ENCODE data around the gene CEP68. TPM values are rescaled to one million over a fixed set of nuclear protein-coding genes. Genes with fewer than 3 reads are reported as not detected.

The CEP68 gene, protein sequence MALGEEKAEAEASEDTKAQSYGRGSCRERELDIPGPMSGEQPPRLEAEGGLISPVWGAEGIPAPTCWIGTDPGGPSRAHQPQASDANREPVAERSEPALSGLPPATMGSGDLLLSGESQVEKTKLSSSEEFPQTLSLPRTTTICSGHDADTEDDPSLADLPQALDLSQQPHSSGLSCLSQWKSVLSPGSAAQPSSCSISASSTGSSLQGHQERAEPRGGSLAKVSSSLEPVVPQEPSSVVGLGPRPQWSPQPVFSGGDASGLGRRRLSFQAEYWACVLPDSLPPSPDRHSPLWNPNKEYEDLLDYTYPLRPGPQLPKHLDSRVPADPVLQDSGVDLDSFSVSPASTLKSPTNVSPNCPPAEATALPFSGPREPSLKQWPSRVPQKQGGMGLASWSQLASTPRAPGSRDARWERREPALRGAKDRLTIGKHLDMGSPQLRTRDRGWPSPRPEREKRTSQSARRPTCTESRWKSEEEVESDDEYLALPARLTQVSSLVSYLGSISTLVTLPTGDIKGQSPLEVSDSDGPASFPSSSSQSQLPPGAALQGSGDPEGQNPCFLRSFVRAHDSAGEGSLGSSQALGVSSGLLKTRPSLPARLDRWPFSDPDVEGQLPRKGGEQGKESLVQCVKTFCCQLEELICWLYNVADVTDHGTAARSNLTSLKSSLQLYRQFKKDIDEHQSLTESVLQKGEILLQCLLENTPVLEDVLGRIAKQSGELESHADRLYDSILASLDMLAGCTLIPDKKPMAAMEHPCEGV
- polyA plus RNA-seq (2011; rRNA removed) (5.8 and 11.7 TPM in 2 replicates), polyA minus RNA-seq (2011; rRNA and poly(A)+ RNA removed) (6.3 and 9.7 TPM in 2 replicates)

GRCh38 chr2:65056215-65057053, at the start of gene CEP68:
CEP68 (plus strand) TSS chr2:65056416; CDS start chr2:65069445, 13,029 bp downstream.
- TF ChIP-seq, protein P1, sequence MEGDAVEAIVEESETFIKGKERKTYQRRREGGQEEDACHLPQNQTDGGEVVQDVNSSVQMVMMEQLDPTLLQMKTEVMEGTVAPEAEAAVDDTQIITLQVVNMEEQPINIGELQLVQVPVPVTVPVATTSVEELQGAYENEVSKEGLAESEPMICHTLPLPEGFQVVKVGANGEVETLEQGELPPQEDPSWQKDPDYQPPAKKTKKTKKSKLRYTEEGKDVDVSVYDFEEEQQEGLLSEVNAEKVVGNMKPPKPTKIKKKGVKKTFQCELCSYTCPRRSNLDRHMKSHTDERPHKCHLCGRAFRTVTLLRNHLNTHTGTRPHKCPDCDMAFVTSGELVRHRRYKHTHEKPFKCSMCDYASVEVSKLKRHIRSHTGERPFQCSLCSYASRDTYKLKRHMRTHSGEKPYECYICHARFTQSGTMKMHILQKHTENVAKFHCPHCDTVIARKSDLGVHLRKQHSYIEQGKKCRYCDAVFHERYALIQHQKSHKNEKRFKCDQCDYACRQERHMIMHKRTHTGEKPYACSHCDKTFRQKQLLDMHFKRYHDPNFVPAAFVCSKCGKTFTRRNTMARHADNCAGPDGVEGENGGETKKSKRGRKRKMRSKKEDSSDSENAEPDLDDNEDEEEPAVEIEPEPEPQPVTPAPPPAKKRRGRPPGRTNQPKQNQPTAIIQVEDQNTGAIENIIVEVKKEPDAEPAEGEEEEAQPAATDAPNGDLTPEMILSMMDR (IDR thresholded peaks at IDR 0.05; ENCODE audit: insufficient read depth, low read depth, low read length) = no peak
- peak; percentile 83 for DNase-seq (ENCODE audit: low read depth)
- ChIA-PET CTCF (interaction anchor here (0.6 to 2.7 kb wide), 7 partner anchors 8 to 140 kb away, joined by 3 to 10 read pairs (median 4); no protein-coding TSS in a partner anchor), POLR2A (interaction anchor here (0.5 kb wide), 1 partner anchor 9 kb away, joined by 3 read pairs; no protein-coding TSS in a partner anchor)
- H3K4me3 ChIP-seq (ENCODE audit: low read depth, low read length) = peak within 1 kb of the TSS; percentile 52
- no peaks in the 10 kb centered on the region for H3K27me3 ChIP-seq (ENCODE audit: control insufficient read depth, insufficient read depth, low read length)
- no peaks in the 10 kb centered on the region for H3K36me3 ChIP-seq (ENCODE audit: control insufficient read depth, insufficient read depth, low read length)

GRCh38 chr2:65013776-65014175, 42.4 kb upstream of the CEP68 start:
- Histone ChIP-seq H3K36me3 (ENCODE audit: control insufficient read depth, insufficient read depth, low read length) (peaks cover 10% of the 10 kb centered on the region), H3K27me3 (ENCODE audit: control insufficient read depth, insufficient read depth, low read length) (no peaks in the 10 kb centered on the region), H3K4me3 (ENCODE audit: low read depth, low read length) (no peak overlapping the region)
- TF ChIP-seq, protein P1 (IDR thresholded peaks at IDR 0.05; ENCODE audit: insufficient read depth, low read depth, low read length) = no peak
- ChIA-PET POLR2A (no interaction called here), CTCF (no interaction called here)
- DNase-seq (ENCODE audit: low read depth) = no peak

GRCh38 chr2:65015731-65016130, 40.5 kb upstream of the CEP68 start:
- TF ChIP-seq, protein P1 (IDR thresholded peaks at IDR 0.05; ENCODE audit: insufficient read depth, low read depth, low read length) = no peak
- no peak overlapping the region for H3K4me3 ChIP-seq (ENCODE audit: low read depth, low read length)
- peaks cover 10% of the 10 kb centered on the region for H3K36me3 ChIP-seq (ENCODE audit: control insufficient read depth, insufficient read depth, low read length)
- CTCF ChIA-PET = no interaction called here
- POLR2A ChIA-PET = no interaction called here
- no peak for DNase-seq (ENCODE audit: low read depth)
- no peaks in the 10 kb centered on the region for H3K27me3 ChIP-seq (ENCODE audit: control insufficient read depth, insufficient read depth, low read length)

GRCh38 chr2:65016789-65017188, 39.4 kb upstream of the CEP68 start:
- Histone ChIP-seq H3K27me3 (ENCODE audit: control insufficient read depth, insufficient read depth, low read length) (no peaks in the 10 kb centered on the region), H3K4me3 (ENCODE audit: low read depth, low read length) (no peak overlapping the region), H3K36me3 (ENCODE audit: control insufficient read depth, insufficient read depth, low read length) (peaks cover 18% of the 10 kb centered on the region)
- DNase-seq (ENCODE audit: low read depth) = no peak
- TF ChIP-seq, protein P1 (IDR thresholded peaks at IDR 0.05; ENCODE audit: insufficient read depth, low read depth, low read length) = no peak
- ChIA-PET CTCF (interaction anchor here (0.7 to 0.9 kb wide), 2 partner anchors 14 to 99 kb away, joined by 3 read pairs; no protein-coding TSS in a partner anchor), POLR2A (no interaction called here)
